ENCODE data around the gene CPTP.

CPTP gene

GRCh38 chr1:1303736-1304135 is 20.9 kb upstream of the CPTP start:
- no peak overlapping the region for H4K91ac ChIP-seq (ENCODE audit: low read depth, low read length, poor library complexity)
- no peak overlapping the region for H2BK120ac ChIP-seq (ENCODE audit: low read depth, low read length)
- no peak overlapping the region for H3K4ac ChIP-seq (ENCODE audit: low read length)
- H3K4me1 ChIP-seq (ENCODE audit: control insufficient read depth in 2 of 2, insufficient read depth in 1 of 2, low read depth in 1 of 2, low read length in 2 of 2): peaks cover 28 to 30% of the 10 kb centered on the region in 2 donors
- no CpG with 5 or more reads among the region's 13 CpGs for WGBS, 2 donors (ENCODE audit: extremely low coverage in 2 of 2, insufficient read length in 2 of 2, insufficient replicate concordance in 1 of 2)
- no peak overlapping the region for H3K4me2 ChIP-seq (ENCODE audit: insufficient read depth, low read length, poor library complexity, severe bottlenecking)
- H3K23ac ChIP-seq (ENCODE audit: low read depth, low read length, poor library complexity): peak overlapping the region; percentile 95
- H3K27me3 ChIP-seq (ENCODE audit: control insufficient read depth in 3 of 3, insufficient read depth in 3 of 3, low read depth in 1 of 3, low read length in 3 of 3): no peaks in the 10 kb centered on the region
- H2AFZ ChIP-seq (ENCODE audit: low read length): no peak overlapping the region
- H3K9ac ChIP-seq (ENCODE audit: low read depth, low read length, poor library complexity): peak overlapping the region; percentile 44
- peak overlapping the region; percentile 64 for H3K18ac ChIP-seq (ENCODE audit: low read length)
- peaks cover 0 to 1% of the 10 kb centered on the region in 2 donors for H3K36me3 ChIP-seq (replicated peaks in 1 of 2; ENCODE audit: control insufficient read depth in 2 of 2, insufficient read depth in 2 of 2, low read length in 2 of 2)
- H2AK5ac ChIP-seq (ENCODE audit: low read depth, low read length): peak overlapping the region; percentile 5
- no peak overlapping the region for H3K4me3 ChIP-seq (ENCODE audit: low read length in 2 of 2)
- H2BK12ac ChIP-seq (ENCODE audit: low read length): no peak overlapping the region
- no peak overlapping the region for H2BK5ac ChIP-seq (ENCODE audit: low read length)
- no peak overlapping the region for H3K27ac ChIP-seq (replicated peaks; ENCODE audit: low read length)
- H3K79me1 ChIP-seq (ENCODE audit: low read depth, low read length): peaks cover 13% of the 10 kb centered on the region
- H3K14ac ChIP-seq (ENCODE audit: low read length): peak overlapping the region; percentile 84
- no peak overlapping the region for H4K8ac ChIP-seq (ENCODE audit: low read depth, low read length)
- peak overlapping the region; percentile 38 for H2BK15ac ChIP-seq (ENCODE audit: low read length)
- H3K9me3 ChIP-seq (replicated peaks in 1 of 2; ENCODE audit: control insufficient read depth in 2 of 2, insufficient read depth in 1 of 2, low read depth in 1 of 2, low read length in 2 of 2): no peaks in the 10 kb centered on the region
- no peak for DNase-seq (ENCODE audit: low spot score)

DNA sequence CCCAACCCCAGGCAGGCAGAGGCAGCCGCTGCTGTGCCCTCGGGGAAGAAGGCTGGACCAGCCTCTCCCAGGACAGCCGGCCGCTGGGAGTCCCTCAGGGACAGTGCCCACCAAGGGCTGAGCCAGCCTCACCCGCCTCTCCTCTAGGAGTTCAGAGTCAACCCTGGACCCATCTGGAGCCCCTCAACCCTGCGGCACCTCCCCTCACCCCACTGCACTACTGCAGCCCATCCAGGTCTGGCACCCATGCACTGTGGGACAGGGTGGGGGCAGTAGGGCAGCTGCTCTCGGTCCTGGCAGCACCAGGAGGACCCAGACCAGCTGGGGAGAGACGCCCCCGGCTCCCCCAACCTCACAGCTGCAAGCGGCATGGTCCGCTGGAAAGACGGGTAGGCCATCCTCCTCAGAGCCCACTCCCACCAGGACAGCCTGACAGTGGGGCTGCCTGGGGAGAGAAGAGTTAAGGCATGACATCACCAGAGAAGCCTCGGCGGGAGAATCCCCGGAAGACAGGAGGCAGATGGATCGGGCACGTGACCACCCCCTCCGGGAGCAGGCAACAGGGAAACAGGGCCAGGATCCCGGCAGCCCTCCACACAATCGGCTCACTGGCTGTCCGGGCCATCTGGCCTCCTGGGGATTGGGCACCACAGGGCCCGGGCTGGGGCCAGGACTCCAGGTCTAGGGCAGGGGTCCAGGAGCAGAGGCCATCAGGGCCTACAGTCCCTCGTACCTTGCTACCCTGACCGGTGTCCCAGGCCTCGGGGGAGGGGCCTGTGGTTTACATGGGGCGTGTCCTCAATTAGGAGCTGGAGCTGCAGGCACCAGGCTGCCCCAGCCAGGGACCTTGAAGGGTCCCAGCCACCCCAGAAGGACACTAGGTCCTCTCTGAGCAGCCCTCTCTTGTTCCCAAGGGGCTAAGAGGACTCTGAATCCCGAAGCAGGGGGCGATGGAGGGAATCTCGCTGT is 20.0 kb upstream of the CPTP start:
- Histone ChIP-seq H3K18ac (ENCODE audit: low read length) (peak overlapping the region; percentile 93), H2BK15ac (ENCODE audit: low read length) (peak overlapping the region; percentile 38), H3K9ac (ENCODE audit: low read depth, low read length, poor library complexity) (peak overlapping the region; percentile 86), H3K14ac (ENCODE audit: low read length) (peak overlapping the region; percentile 94), H4K91ac (ENCODE audit: low read depth, low read length, poor library complexity) (peak overlapping the region; percentile 79), H2BK12ac (ENCODE audit: low read length) (peak overlapping the region; percentile 90), H2BK5ac (ENCODE audit: low read length) (peak overlapping the region; percentile 87), H3K27ac (replicated peaks; ENCODE audit: low read length) (peak overlapping the region; percentile 46), H3K27me3 (ENCODE audit: control insufficient read depth in 3 of 3, insufficient read depth in 3 of 3, low read depth in 1 of 3, low read length in 3 of 3) (peaks cover 0 to 2% (median 0%) of the 10 kb centered on the region in 3 experiments), H3K36me3 (replicated peaks in 1 of 2; ENCODE audit: control insufficient read depth in 2 of 2, insufficient read depth in 2 of 2, low read length in 2 of 2) (peaks cover 1 to 5% of the 10 kb centered on the region in 2 donors), H3K23ac (ENCODE audit: low read depth, low read length, poor library complexity) (peak overlapping the region; percentile 93), H3K4me2 (ENCODE audit: insufficient read depth, low read length, poor library complexity, severe bottlenecking) (peak overlapping the region; percentile 55), H2AFZ (ENCODE audit: low read length) (peak overlapping the region; percentile 79), H3K4me3 (ENCODE audit: low read length in 2 of 2) (peak overlapping the region; percentile 19 to 35), H3K79me1 (ENCODE audit: low read depth, low read length) (peaks cover 20% of the 10 kb centered on the region), H3K4ac (ENCODE audit: low read length) (no peak overlapping the region), H3K4me1 (ENCODE audit: control insufficient read depth in 2 of 2, insufficient read depth in 1 of 2, low read depth in 1 of 2, low read length in 2 of 2) (peaks cover 34 to 37% of the 10 kb centered on the region in 2 donors), H3K9me3 (replicated peaks in 1 of 2; ENCODE audit: control insufficient read depth in 2 of 2, insufficient read depth in 1 of 2, low read depth in 1 of 2, low read length in 2 of 2) (no peaks in the 10 kb centered on the region), H4K8ac (ENCODE audit: low read depth, low read length) (no peak overlapping the region), H2BK120ac (ENCODE audit: low read depth, low read length) (peak overlapping the region; percentile 87), H2AK5ac (ENCODE audit: low read depth, low read length) (peak overlapping the region; percentile 100)
- WGBS, 2 donors (ENCODE audit: extremely low coverage in 2 of 2, insufficient read length in 2 of 2, insufficient replicate concordance in 1 of 2): no CpG with 5 or more reads among the region's 29 CpGs
- no peak for DNase-seq (ENCODE audit: low spot score)

- peak overlapping the region; percentile 86 for H3K9ac ChIP-seq (ENCODE audit: low read depth, low read length, poor library complexity)
- peaks cover 20% of the 10 kb centered on the region for H3K79me1 ChIP-seq (ENCODE audit: low read depth, low read length)
- no peak for DNase-seq (ENCODE audit: low spot score)
- H3K18ac ChIP-seq (ENCODE audit: low read length): peak overlapping the region; percentile 93
- peak overlapping the region; percentile 55 for H3K4me2 ChIP-seq (ENCODE audit: insufficient read depth, low read length, poor library complexity, severe bottlenecking)
- H3K9me3 ChIP-seq (replicated peaks in 1 of 2; ENCODE audit: control insufficient read depth in 2 of 2, insufficient read depth in 1 of 2, low read depth in 1 of 2, low read length in 2 of 2): no peaks in the 10 kb centered on the region
- no peak overlapping the region for H3K4ac ChIP-seq (ENCODE audit: low read length)
- H4K91ac ChIP-seq (ENCODE audit: low read depth, low read length, poor library complexity): no peak overlapping the region
- no CpG with 5 or more reads among the region's 25 CpGs for WGBS, 2 donors (ENCODE audit: extremely low coverage in 2 of 2, insufficient read length in 2 of 2, insufficient replicate concordance in 1 of 2)
- peak overlapping the region; percentile 94 for H2BK15ac ChIP-seq (ENCODE audit: low read length)
- H3K4me1 ChIP-seq (ENCODE audit: control insufficient read depth in 2 of 2, insufficient read depth in 1 of 2, low read depth in 1 of 2, low read length in 2 of 2): peaks cover 36 to 38% of the 10 kb centered on the region in 2 donors
- peaks cover 0 to 2% (median 0%) of the 10 kb centered on the region in 3 experiments for H3K27me3 ChIP-seq (ENCODE audit: control insufficient read depth in 3 of 3, insufficient read depth in 3 of 3, low read depth in 1 of 3, low read length in 3 of 3)
- H2BK12ac ChIP-seq (ENCODE audit: low read length): peak overlapping the region; percentile 90
- peak overlapping the region; percentile 46 for H3K27ac ChIP-seq (replicated peaks; ENCODE audit: low read length)
- peak overlapping the region; percentile 93 for H3K23ac ChIP-seq (ENCODE audit: low read depth, low read length, poor library complexity)
- H3K4me3 ChIP-seq (ENCODE audit: low read length in 2 of 2): peak overlapping the region in 1 of 2 donors; percentile 75
- H4K8ac ChIP-seq (ENCODE audit: low read depth, low read length): peak overlapping the region; percentile 43
- H2AFZ ChIP-seq (ENCODE audit: low read length): peak overlapping the region; percentile 79
- H3K14ac ChIP-seq (ENCODE audit: low read length): peak overlapping the region; percentile 94
- H3K36me3 ChIP-seq (replicated peaks in 1 of 2; ENCODE audit: control insufficient read depth in 2 of 2, insufficient read depth in 2 of 2, low read length in 2 of 2): peaks cover 9 to 13% of the 10 kb centered on the region in 2 donors
- peak overlapping the region; percentile 100 for H2AK5ac ChIP-seq (ENCODE audit: low read depth, low read length)
- H2BK120ac ChIP-seq (ENCODE audit: low read depth, low read length): peak overlapping the region; percentile 87
- H2BK5ac ChIP-seq (ENCODE audit: low read length): peak overlapping the region; percentile 87
Measured at GRCh38 chr1:1305300-1306069, 19.1 kb upstream of the CPTP start.
